Fibroblast of peridontal ligament (primary cell): Measurements from ENCODE around the gene AK9.
A peak's percentile ranks its signal among the peaks of the same experiment; 100 is the strongest.

ENCODE experiments used
- DNase-seq: peaks from one replicate; pipeline ENCODE4 v3.0.0-alpha.2; 2010; ENCODE audit errors: extremely low read depth

Gene AK9

DNA sequence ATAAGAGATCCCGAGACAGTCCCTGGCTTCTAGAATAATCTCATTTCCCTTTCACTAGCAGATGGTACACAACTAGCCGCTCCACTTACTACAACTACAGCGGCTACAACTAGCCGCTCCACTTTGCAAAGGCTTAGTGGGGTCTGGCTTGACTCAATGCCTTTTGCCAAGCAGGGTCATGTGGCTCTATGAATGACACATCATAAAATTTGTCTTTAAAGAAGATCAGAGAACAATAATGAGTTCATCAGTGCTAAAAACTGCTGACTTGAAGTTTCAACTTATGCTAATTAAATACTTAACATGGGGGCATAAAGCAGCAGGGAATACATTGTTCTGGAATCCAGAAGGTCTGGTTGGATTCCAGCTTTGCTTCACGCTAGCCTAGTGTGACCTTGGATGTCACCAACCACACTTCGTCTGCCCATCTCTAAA lies 233.4 kb downstream of the AK9 start:
- DNase-seq, result no peak

GRCh38 chr6:109456710-109457561 lies 234.1 kb downstream of the AK9 start:
- DNase-seq, result no peak

GRCh38 chr6:109456111-109456583 lies 234.9 kb downstream of the AK9 start:
- DNase-seq, result no peak

DNA sequence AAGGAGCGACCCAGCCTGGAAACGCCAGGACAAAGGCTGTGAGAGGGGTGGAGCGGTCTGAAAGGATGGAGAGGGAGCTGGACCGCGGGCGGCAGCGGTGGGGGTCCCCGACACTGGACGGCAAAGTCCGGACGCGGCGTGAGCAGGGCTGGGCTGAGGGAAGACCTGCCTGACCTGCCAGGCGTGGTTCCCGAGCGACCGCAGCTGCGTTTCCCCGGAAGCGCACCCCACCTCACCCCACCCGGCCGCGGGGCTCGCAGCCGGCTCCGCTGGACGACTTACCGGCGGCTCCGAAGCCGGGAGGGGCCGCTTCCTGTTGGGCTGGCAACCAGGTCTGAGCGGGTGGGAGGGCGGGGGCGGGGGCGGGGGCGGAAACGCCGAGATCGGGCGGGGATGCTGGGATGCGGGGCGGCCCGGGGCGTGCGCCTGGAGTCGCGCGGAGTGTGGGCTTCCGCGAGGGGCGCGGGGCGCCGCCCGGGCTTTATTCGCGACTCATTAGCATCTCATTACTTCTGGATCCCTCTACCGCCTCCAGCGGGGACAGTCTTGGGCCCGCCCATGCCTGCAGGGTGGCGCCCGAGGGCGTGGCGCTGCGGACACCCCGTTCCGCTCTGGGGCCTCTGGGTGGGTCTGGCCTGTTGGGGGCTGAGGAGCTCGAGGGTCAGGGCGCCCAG lies 235.4 kb downstream of the AK9 start, which contains the start of gene MICAL1:
Gene MICAL1, minus strand, starts transcription at position 336 of the 674 bp plus-strand sequence. CDS start 1,576 bp downstream, outside the sequence.
- DNase-seq, result no peak

DNA sequence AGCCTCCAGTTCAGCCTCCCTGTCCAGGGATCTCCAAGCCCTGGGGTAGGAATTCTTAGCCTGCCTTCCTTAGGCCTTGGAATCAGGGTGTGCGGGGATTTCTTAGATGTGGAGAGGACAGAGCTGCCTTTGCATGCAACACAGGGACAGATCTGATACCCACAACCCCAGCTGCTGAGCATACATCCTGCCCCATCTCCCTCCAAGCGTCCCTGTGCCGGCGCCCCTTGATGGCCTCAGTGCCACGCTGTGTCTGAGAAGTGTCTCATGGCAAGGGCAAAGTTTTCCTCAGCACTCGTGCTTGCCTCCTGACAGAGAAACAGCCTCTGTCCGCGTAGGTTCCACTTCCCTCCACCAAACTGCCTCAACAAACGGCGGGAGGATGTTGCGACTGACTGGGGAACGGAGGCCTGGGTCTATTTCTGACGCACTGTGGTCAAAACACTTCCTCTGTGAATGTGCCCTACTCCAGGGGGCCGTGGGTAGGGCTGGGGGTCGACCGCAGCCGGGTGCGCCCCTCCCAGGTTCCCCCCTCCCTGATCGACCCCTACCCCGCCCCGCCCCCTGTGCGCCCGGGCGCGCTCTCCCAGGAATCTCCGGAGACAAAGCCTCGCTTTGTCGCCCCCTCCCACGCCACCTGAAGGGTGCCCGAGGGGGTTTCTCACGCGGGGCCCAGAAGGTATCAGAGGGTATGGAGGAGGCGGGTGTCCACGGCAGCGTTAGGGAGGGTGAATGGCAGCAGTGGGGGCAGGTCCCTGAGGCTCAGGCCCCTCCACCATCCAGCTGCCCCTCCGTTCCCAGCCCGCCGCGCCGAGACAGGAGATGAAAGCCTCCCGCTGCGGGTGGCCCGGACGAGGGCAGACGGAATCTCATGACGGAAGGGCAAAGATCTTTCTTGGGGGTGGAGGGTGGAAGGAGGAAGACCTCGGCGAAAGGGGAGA lies 236.2 kb downstream of the AK9 start:
- DNase-seq, result no peak

GRCh38 chr6:109453594-109454495 lies 237.2 kb downstream of the AK9 start:
- DNase-seq, result peak; percentile 70

- DNase-seq, result no peak
These were observed 237.8 kb downstream of the AK9 start for GRCh38 chr6:109453156-109453555.

- DNase-seq, result no peak
These were observed 238.8 kb downstream of the AK9 start for GRCh38 chr6:109452181-109452580.

GRCh38 chr6:109451376-109451775 lies 239.6 kb downstream of the AK9 start:
- DNase-seq, result no peak

GRCh38 chr6:109450801-109451200 lies 240.2 kb downstream of the AK9 start:
- DNase-seq, result no peak

DNA sequence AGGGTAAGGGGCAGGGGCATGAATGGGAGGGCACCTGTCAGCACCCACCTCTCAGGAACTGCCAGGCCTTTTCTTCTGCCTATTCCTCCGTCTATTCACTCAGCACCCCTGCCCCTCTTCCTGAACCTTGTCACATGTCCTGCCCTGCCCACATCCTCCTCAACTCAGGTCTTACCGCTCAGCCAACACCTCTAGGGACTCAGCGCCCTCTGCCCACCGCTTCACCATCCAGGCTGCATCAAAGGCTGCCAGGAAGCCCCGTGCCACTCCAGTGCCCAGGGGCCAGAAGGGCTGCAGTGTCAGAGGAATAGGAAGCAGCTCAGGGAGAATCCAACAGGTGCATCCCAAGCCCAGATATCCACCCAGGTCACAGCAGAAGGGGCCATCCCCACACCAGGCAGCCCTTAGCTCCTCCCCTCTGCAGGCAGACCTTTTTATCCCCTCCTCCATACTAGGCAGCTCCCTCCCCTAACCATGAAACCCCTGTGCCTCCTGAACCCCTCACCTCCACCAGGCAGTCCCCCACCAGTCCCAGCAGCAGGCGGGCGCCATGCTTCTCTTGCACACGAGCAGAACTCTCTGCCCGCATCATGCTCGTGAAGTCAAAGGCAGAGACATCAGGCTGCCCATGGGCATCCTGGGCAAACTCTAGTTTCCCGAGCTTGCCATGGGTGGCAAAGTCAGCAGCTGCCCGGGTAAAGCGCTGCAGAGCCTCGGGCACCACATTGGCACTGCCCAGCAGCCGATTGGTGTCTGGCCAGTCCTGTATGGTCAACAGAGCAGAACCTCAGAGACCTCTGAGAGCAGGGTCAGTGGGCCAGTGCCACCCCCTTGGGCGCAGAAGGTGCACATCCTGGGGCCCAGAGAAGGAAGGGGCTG lies 241.0 kb downstream of the AK9 start:
- no peak for DNase-seq

- DNase-seq, result no peak
These were observed 241.8 kb downstream of the AK9 start for GRCh38 chr6:109449064-109449794.

DNA sequence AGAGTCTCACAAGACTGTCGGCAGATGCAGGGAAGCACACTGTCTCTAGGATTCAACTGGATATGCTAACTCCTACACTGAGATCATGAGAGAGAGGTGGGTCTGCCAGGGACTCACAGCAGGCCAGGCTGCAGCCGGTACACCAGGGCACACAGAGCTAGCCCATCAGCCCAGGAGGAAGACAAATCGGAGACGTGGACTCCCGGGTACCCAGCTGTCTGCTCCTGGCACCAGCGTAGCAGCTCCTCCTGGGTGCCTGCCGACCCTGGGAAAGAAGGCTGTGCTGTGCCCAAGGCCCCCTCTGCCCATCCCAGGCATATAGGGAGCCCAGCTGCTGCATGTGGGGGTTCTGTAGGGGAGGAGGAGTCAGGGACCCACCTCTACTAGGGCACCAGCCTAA lies 242.4 kb downstream of the AK9 start:
- no peak for DNase-seq

- DNase-seq, result no peak
These were observed 243.0 kb downstream of the AK9 start for GRCh38 chr6:109447878-109448555.

GRCh38 chr6:109447087-109447486 lies 243.9 kb downstream of the AK9 start:
- DNase-seq, result no peak

- DNase-seq, result no peak
These were observed 244.5 kb downstream of the AK9 start for GRCh38 chr6:109446541-109446940.

GRCh38 chr6:109446072-109446471 lies 244.9 kb downstream of the AK9 start:
- DNase-seq, result no peak

DNA sequence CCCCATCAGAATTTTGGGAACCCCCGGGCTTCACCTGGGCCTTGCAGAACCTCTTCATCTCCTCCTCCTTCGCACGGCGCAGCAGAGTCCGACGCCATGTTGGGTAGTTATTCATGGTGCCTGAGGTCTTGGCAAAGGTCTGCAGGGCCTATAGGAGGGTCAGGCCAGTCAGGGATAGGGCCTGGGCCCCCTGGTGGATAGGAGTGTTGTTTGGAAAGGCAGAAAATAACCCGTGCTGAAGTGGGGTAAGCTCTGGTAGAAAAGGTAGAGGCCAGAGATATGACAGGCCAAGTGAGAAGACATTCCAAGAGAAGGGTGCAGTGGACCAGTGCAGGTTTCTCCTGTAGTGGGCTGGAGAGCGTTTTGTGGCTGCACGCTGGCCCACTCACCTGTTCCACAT lies 245.6 kb downstream of the AK9 start:
- no peak for DNase-seq
